Endothelial cell of umbilical vein (primary cell): ENCODE results near the gene POLE. TPM values are rescaled to one million over a fixed set of nuclear protein-coding genes. Genes with fewer than 3 reads are reported as not detected.

Experiments used
- BruUV-seq: library from RNA; stranded (reverse); fragments of 400-500 nt; replicated peaks from 2 replicates; lab custom pipeline; 2021; lab: Mats Ljungman, UMichigan
- CTCF ChIA-PET: fragments of 300-600, 350-600 bp; sonication (Branson Sonifier 250); formaldehyde crosslinking; loops from one replicate; lab custom pipeline; 2021; ENCODE audit warnings: antibody characterized with exemption, inconsistent platforms; lab: Charles Lee
- POLR2A ChIA-PET: fragments of 300-600, 350-600 bp; sonication (Branson Sonifier 250); formaldehyde crosslinking; loops from one replicate; lab custom pipeline; 2021; ENCODE audit warnings: antibody characterized with exemption, inconsistent platforms; lab: Charles Lee
- DNase-seq: peaks from one replicate; pipeline ENCODE4 v3.0.0-alpha.2; 2011; ENCODE audit warnings: low read depth, low spot score
- FAIRE-seq: peaks from 2 replicates; lab custom pipeline; 2011; peaks lifted over from hg19 to GRCh38; lab: Jason Lieb, UNC
- H2AFZ ChIP-seq: 2 replicates; pipeline ENCODE4 v1.6.0; 2012; ENCODE audit warnings: low read depth, low read length, control low read depth, inconsistent platforms
- H3K27ac ChIP-seq: 2 replicates; pipeline ENCODE4 v1.5.1; 2011; ENCODE audit warnings: low read depth, mild to moderate bottlenecking, control low read depth, low read length, moderate library complexity; ENCODE audit not compliant: insufficient read depth
- H3K27me3 ChIP-seq, 2 experiments: 2 replicates each; pipeline versions ENCODE4 v1.6.0 to v1.6.1; 2011; ENCODE audit warnings: low read length in 2 of 2, mixed read lengths in 1 of 2; ENCODE audit not compliant: control insufficient read depth in 2 of 2, insufficient read depth in 2 of 2
- H3K36me3 ChIP-seq, 2 experiments: 2 replicates in 1 of 2; 3 replicates in 1 of 2; pipeline ENCODE4 v1.5.1; 2011; ENCODE audit warnings: low read length in 2 of 2, mild to moderate bottlenecking in 1 of 2, moderate library complexity in 1 of 2; ENCODE audit not compliant: control insufficient read depth in 2 of 2, insufficient read depth in 2 of 2; ENCODE audit errors: extremely low read depth in 1 of 2
- H3K4me1 ChIP-seq: 3 replicates; pipeline ENCODE4 v1.5.1; 2011; ENCODE audit warnings: mild to moderate bottlenecking, low read length; ENCODE audit not compliant: control insufficient read depth, insufficient read depth; ENCODE audit errors: extremely low read depth
- H3K4me2 ChIP-seq: 2 replicates; pipeline ENCODE4 v1.6.1; 2011; ENCODE audit warnings: low read length, control low read depth, mixed read lengths; ENCODE audit not compliant: insufficient read depth
- H3K4me3 ChIP-seq, 3 experiments: fragments of 200-600 bp in 1 of 3; sonication (generic), shearing (Covaris generic) in 1 of 3; replicated peaks in 1 of 3; 2 replicates each; pipeline ENCODE4 v1.5.1; 2011 to 2016; ENCODE audit warnings: control low read depth in 3 of 3, low read length in 3 of 3, mild to moderate bottlenecking in 2 of 3, inconsistent platforms in 1 of 3, low read depth in 1 of 3, moderate library complexity in 1 of 3; ENCODE audit not compliant: insufficient read depth in 1 of 3
- H3K79me2 ChIP-seq: 2 replicates; pipeline ENCODE4 v1.6.0; 2012; ENCODE audit warnings: low read length, inconsistent platforms; ENCODE audit not compliant: control insufficient read depth, insufficient read depth
- H3K9ac ChIP-seq: replicated peaks from 2 replicates; pipeline ENCODE3; 2011; ENCODE audit warnings: low read length, control low read depth; ENCODE audit not compliant: insufficient read depth; ENCODE audit errors: extremely low read depth
- H3K9me1 ChIP-seq: replicated peaks from 3 replicates; pipeline ENCODE4 v1.6.0; 2011; ENCODE audit warnings: mild to moderate bottlenecking, low read length; ENCODE audit not compliant: control insufficient read depth, insufficient read depth; ENCODE audit errors: extremely low read depth
- H3K9me3 ChIP-seq: replicated peaks from 2 replicates; pipeline ENCODE4 v1.5.1; 2012; ENCODE audit warnings: low read length, inconsistent platforms; ENCODE audit not compliant: control insufficient read depth, insufficient read depth
- H4K20me1 ChIP-seq: replicated peaks from 2 replicates; pipeline ENCODE3; 2011; ENCODE audit warnings: mild to moderate bottlenecking, low read length; ENCODE audit not compliant: control insufficient read depth, insufficient read depth; ENCODE audit errors: extremely low read depth
- EZH2 ChIP-seq: IDR thresholded peaks from 2 replicates; pipeline ENCODE4 v1.6.1; 2012; ENCODE audit warnings: borderline replicate concordance, low read depth, mild to moderate bottlenecking, moderate library complexity, low read length, inconsistent platforms; ENCODE audit not compliant: severe bottlenecking
- FOS ChIP-seq: IDR thresholded peaks from 2 replicates; pipeline ENCODE4 v1.6.1; 2011; ENCODE audit warnings: mild to moderate bottlenecking, low read length, moderate library complexity, borderline replicate concordance; ENCODE audit not compliant: insufficient read depth
- GATA2 ChIP-seq: IDR thresholded peaks from 2 replicates; pipeline ENCODE4 v1.7.0; 2011; ENCODE audit warnings: low read depth, mild to moderate bottlenecking, moderate library complexity, mixed read lengths, low read length; ENCODE audit not compliant: insufficient read length, insufficient read depth
- JUN ChIP-seq: IDR thresholded peaks from 2 replicates; pipeline ENCODE4 v1.6.1; 2011; ENCODE audit warnings: borderline replicate concordance, low read depth; ENCODE audit not compliant: insufficient read length, insufficient read depth
- MYC ChIP-seq: IDR thresholded peaks from one replicate; pipeline ENCODE4 v1.6.1; 2011; ENCODE audit warnings: mild to moderate bottlenecking, low read depth, low read length
- POLR2A ChIP-seq: IDR thresholded peaks from 2 replicates; pipeline ENCODE4 v1.6.1; 2012; ENCODE audit warnings: low read depth, mild to moderate bottlenecking, control low read depth, low read length
- POLR2AphosphoS5 ChIP-seq: IDR thresholded peaks from 2 replicates; pipeline ENCODE4 v1.6.1; 2012; ENCODE audit warnings: low read depth, mild to moderate bottlenecking, control low read depth, low read length, moderate library complexity; ENCODE audit not compliant: insufficient read depth
- dilution Hi-C: fragments of 300-500 bp; cut with MboI; formaldehyde crosslinking; loops from one replicate; pipeline ENCODE4 v1.15.0; 2019; ENCODE audit warnings: low sequenced_read_pairs; ENCODE audit not compliant: extremely low pct_ligation_motif_present
- intact Hi-C: fragments of 100-400 bp; cut with micrococcal nuclease; formaldehyde crosslinking; loops from one replicate; pipeline ENCODE4 v1.10.0; 2022
- polyA plus RNA-seq, 4 experiments: library from polyadenylated mRNA; depleted of rRNA in 3 of 4; stranded (reverse) in 3 of 4; unstranded in 1 of 4; fragments of >200 nt; gene quantifications; 2 replicates each; pipeline versions ENCODE4 v1.2.1 to v1.2.3, GENCODE V29; 2011 to 2012; ENCODE audit warnings: missing spikeins in 1 of 4
- total RNA-seq: library from RNA; stranded (reverse); gene quantifications from 2 replicates; pipeline ENCODE4 v1.2.3, GENCODE V29; 2021
- TF ChIP-seq, protein P1 (sequence below), 2 donors: IDR thresholded peaks; 1 replicate in 1 of 2; 2 replicates in 1 of 2; pipeline ENCODE4 v1.5.1; 2011; ENCODE audit warnings: low read length in 2 of 2, mild to moderate bottlenecking in 2 of 2, moderate library complexity in 2 of 2, control low read depth in 1 of 2, inconsistent platforms in 1 of 2, low read depth in 1 of 2; ENCODE audit not compliant: insufficient read depth in 1 of 2; ENCODE audit errors: extremely low read depth in 1 of 2
- TF ChIP-seq, protein P2 (sequence below): IDR thresholded peaks from 2 replicates; pipeline ENCODE4 v1.6.1; 2011; ENCODE audit not compliant: insufficient read depth, insufficient read length

The POLE gene
- total and polyA plus RNA-seq, 2 donors (not counting 3 experiments of a cell fraction or from before 2014, with no cell fraction given) = 22.9 to 82.7 TPM

GRCh38 chr12:132708150-132708549 is 21.0 kb upstream of the POLE start:
- FAIRE-seq = no peak
- CTCF ChIA-PET = interaction anchor here (1.0 kb wide), 1 partner anchor 13 kb away, joined by 3 read pairs; no protein-coding TSS in a partner anchor
- BruUV-seq = no TSS peak

GRCh38 chr12:132707241-132707640 is 20.1 kb upstream of the POLE start:
- Histone ChIP-seq H3K4me1 (peaks cover 5% of the 10 kb centered on the region), H3K4me2 (no peak overlapping the region), H3K27me3 (no peaks in the 10 kb centered on the region), H3K79me2 (peaks cover 15% of the 10 kb centered on the region), H3K9ac (no peak overlapping the region), H3K9me1 (no peaks in the 10 kb centered on the region), H3K27ac (no peak overlapping the region), H3K4me3 (no peak overlapping the region), H3K36me3 (peaks cover 0 to 8% of the 10 kb centered on the region in 2 experiments), H2AFZ (no peak overlapping the region), H4K20me1 (no peaks in the 10 kb centered on the region), H3K9me3 (no peaks in the 10 kb centered on the region)
- BruUV-seq = no TSS peak
- CTCF ChIA-PET = no interaction called here
- FAIRE-seq (no peak), DNase-seq (no peak)
- dilution Hi-C loops = no loop called here
- intact Hi-C loops = no loop called here
- TF ChIP-seq, protein P1, sequence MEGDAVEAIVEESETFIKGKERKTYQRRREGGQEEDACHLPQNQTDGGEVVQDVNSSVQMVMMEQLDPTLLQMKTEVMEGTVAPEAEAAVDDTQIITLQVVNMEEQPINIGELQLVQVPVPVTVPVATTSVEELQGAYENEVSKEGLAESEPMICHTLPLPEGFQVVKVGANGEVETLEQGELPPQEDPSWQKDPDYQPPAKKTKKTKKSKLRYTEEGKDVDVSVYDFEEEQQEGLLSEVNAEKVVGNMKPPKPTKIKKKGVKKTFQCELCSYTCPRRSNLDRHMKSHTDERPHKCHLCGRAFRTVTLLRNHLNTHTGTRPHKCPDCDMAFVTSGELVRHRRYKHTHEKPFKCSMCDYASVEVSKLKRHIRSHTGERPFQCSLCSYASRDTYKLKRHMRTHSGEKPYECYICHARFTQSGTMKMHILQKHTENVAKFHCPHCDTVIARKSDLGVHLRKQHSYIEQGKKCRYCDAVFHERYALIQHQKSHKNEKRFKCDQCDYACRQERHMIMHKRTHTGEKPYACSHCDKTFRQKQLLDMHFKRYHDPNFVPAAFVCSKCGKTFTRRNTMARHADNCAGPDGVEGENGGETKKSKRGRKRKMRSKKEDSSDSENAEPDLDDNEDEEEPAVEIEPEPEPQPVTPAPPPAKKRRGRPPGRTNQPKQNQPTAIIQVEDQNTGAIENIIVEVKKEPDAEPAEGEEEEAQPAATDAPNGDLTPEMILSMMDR (IDR thresholded peaks at IDR 0.05; ENCODE audit: extremely low read depth in 1 of 2, insufficient read depth in 1 of 2, low read depth in 1 of 2, low read length in 2 of 2) = no peak
- TF ChIP-seq MYC (no peak), POLR2AphosphoS5 (no peak), POLR2A (no peak), JUN (no peak), GATA2 (no peak), EZH2 (no peak), FOS (no peak)
- TF ChIP-seq, protein P2, sequence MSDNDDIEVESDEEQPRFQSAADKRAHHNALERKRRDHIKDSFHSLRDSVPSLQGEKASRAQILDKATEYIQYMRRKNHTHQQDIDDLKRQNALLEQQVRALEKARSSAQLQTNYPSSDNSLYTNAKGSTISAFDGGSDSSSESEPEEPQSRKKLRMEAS = no peak
- POLR2A ChIA-PET = no interaction called here

More at GRCh38 chr12:132708150-132708549, 21.0 kb upstream of the POLE start:
- Histone ChIP-seq H2AFZ (no peak overlapping the region), H3K27ac (no peak overlapping the region), H3K4me2 (no peak overlapping the region), H3K9me3 (no peaks in the 10 kb centered on the region), H4K20me1 (no peaks in the 10 kb centered on the region), H3K79me2 (peaks cover 22% of the 10 kb centered on the region), H3K9ac (no peak overlapping the region), H3K27me3 (no peaks in the 10 kb centered on the region), H3K9me1 (no peaks in the 10 kb centered on the region), H3K4me1 (peaks cover 5% of the 10 kb centered on the region), H3K4me3 (no peak overlapping the region), H3K36me3 (peaks cover 0 to 4% of the 10 kb centered on the region in 2 experiments)
- DNase-seq = no peak
- POLR2A ChIA-PET = no interaction called here
- TF ChIP-seq EZH2 = no peak
- TF ChIP-seq, protein P1 (IDR thresholded peaks at IDR 0.05; ENCODE audit: extremely low read depth in 1 of 2, insufficient read depth in 1 of 2, low read depth in 1 of 2, low read length in 2 of 2) = no peak
- no peak for TF ChIP-seq POLR2AphosphoS5
- dilution Hi-C loops = no loop called here
- intact Hi-C loops = no loop called here
